ENCODE results near the gene TSPAN5.
"Not testable (repeated sequence)": the region's sequence is repeated elsewhere in the genome, so short reads cannot be mapped to it uniquely, and the experiment has no call there.

TSPAN5 gene

GRCh38 chr4:98658287-98659105 lies at the start of gene TSPAN5:
Gene TSPAN5, minus strand, starts transcription at chr4:98658611.
- in situ Hi-C loops (cut with HindIII; ENCODE audit: low pct_unique_long_range_greater_than_20kb, low sequenced_read_pairs) = no loop called here

DNA sequence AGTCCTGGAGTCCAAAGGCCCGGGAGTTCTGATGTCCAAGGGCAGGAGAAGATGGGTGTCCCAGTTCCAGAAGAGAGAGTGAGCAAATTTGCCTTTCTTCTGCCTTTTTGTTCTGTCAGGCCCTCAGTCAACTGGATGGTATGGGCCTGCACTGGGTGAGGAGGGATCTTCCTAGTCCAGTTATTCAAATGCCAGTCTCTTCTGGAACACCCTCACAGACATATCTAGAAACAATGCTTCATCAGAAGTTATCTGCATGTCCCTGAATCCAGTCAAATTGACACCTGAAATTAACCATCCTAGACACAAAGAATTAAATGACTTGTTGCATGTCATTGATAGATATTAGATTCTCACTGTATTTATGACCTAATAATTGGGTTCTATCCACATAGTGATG lies 48.5 kb upstream of the TSPAN5 start:
- in situ Hi-C loops (cut with HindIII; ENCODE audit: low pct_unique_long_range_greater_than_20kb, low sequenced_read_pairs) = no loop called here
- no peak for DNase-seq (ENCODE audit: low read depth in 1 of 2, low spot score in 1 of 2)
- TF ChIP-seq JUND (IDR thresholded peaks at IDR 0.05; ENCODE audit: low read depth) = no peak

More at GRCh38 chr4:98658287-98659105, at the start of gene TSPAN5:
- no peak for TF ChIP-seq JUND (IDR thresholded peaks at IDR 0.05; ENCODE audit: low read depth)
- DNase-seq (ENCODE audit: low read depth in 1 of 2, low spot score in 1 of 2) = peak; percentile 69 to 78

DNA sequence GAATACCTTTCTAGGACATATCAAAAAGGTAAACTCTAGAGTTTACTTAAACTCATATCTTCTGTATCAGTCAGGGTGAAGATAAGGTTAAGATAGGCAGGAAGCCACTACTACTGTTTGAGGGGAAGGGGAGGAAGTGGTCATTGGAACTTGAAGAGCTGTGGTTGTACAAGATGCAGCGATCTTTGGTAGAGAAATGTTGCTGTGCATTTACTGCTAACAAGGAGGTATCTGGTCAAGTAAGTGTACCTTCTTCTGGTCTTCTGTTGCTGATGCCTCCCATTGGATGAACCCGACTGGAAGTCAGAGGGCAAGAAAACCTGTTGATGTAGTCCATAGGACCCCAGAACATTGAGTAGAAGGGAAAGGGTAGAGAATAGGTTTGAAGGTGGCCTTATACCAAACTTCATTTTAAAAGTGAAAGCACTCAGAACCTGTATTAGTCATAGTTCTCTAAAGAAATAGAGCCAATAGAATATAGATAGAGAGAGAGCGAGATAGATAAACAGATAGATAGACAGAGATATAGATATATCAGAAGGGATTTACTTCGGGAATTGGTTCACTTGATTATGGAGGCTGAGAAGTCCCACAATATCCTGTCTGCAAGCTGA lies 47.9 kb upstream of the TSPAN5 start:
- no peak for TF ChIP-seq JUND (IDR thresholded peaks at IDR 0.05; ENCODE audit: low read depth)
- in situ Hi-C loops (cut with HindIII; ENCODE audit: low pct_unique_long_range_greater_than_20kb, low sequenced_read_pairs) = no loop called here
- DNase-seq (ENCODE audit: low read depth in 1 of 2, low spot score in 1 of 2) = no peak

- DNase-seq (ENCODE audit: low read depth in 1 of 2, low spot score in 1 of 2); in situ Hi-C loops (cut with HindIII; ENCODE audit: low pct_unique_long_range_greater_than_20kb, low sequenced_read_pairs): not testable (repeated sequence)
Measured at GRCh38 chr4:98705586-98705985, 47.2 kb upstream of the TSPAN5 start.

GRCh38 chr4:98700656-98701055 lies 42.2 kb upstream of the TSPAN5 start:
- in situ Hi-C loops (cut with HindIII; ENCODE audit: low pct_unique_long_range_greater_than_20kb, low sequenced_read_pairs) = no loop called here
- TF ChIP-seq JUND (IDR thresholded peaks at IDR 0.05; ENCODE audit: low read depth) = no peak

DNA sequence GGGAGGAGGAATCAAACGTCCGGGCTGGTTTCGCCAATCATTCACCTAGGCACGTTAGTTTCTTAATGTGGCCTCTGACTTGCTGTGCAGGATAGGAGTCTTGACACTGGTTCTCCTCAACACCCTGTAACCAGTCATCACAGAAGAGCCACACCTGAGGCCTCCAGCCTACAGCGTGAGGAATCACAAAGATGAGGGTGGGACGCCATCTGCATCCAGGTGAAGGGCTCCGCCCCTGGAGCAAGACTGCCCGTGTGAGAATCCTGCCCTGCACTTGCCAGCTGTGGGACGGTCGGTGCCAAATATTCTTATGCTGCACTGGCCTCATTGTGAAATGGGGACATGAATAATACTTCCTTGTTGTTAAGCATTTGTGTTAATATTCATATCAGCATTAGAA lies 35.7 kb upstream of the TSPAN5 start:
- no peak for TF ChIP-seq JUND (IDR thresholded peaks at IDR 0.05; ENCODE audit: low read depth)
- no peak for DNase-seq (ENCODE audit: low read depth in 1 of 2, low spot score in 1 of 2)
- in situ Hi-C loops (cut with HindIII; ENCODE audit: low pct_unique_long_range_greater_than_20kb, low sequenced_read_pairs) = no loop called here

More at GRCh38 chr4:98700656-98701055, 42.2 kb upstream of the TSPAN5 start:
- DNase-seq (ENCODE audit: low read depth in 1 of 2, low spot score in 1 of 2) = no peak

DNA sequence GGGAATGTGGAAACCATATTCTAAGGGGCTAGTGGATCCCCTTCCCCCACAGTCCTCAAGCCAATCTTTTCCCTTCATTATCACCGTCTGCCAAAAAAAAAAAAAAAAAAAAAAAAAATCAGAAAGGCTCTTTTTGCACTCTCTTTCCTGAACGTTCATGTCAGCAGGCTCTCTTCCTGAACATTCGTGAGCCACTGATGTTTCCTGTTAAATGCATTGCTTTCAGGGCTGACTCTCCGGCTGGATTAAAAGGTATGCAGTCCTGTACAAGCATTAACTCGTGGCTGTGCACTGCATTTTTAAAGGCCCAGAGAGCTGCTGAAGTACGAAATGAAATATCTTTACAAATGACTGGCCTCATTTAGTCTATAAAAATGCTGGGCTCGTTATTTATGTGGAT lies 34.0 kb upstream of the TSPAN5 start:
- no peak for DNase-seq (ENCODE audit: low read depth in 1 of 2, low spot score in 1 of 2)
- no peak for TF ChIP-seq JUND (IDR thresholded peaks at IDR 0.05; ENCODE audit: low read depth)
- in situ Hi-C loops (cut with HindIII; ENCODE audit: low pct_unique_long_range_greater_than_20kb, low sequenced_read_pairs) = no loop called here

GRCh38 chr4:98691588-98691987 lies 33.2 kb upstream of the TSPAN5 start:
- TF ChIP-seq JUND (IDR thresholded peaks at IDR 0.05; ENCODE audit: low read depth) = no peak
- in situ Hi-C loops (cut with HindIII; ENCODE audit: low pct_unique_long_range_greater_than_20kb, low sequenced_read_pairs) = no loop called here
- no peak for DNase-seq (ENCODE audit: low read depth in 1 of 2, low spot score in 1 of 2)

DNA sequence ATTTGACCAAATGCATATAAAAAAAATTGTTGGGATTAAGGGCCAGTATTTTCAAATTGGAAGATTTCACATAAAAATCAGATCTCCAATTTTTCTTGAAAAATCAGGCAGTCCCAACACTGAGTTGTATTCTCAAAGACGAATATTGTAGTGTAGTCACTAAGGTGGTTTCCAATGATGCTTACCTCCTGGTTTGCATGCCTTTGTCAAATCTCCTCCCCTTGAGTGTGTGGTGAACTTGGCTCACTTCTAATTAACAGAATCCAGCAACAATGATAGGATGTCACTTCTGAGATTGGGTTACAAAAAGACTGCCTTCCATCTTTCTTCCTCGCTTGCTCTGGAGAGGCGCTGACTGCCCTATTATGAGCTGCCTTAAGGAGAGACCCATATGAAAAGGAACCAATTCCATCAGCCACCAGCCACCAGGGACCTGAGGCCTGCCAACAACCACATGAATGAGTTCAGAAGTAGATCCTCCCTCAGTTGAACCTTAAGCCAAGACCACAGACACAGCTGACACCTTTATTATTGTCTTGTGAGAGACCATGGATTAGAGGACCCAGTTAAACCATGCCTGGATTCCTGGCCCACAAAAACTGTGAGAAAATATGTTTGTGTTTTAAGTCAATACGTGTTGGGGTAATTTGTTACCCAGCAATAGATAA lies 31.2 kb upstream of the TSPAN5 start:
- in situ Hi-C loops (cut with HindIII; ENCODE audit: low pct_unique_long_range_greater_than_20kb, low sequenced_read_pairs) = no loop called here
- DNase-seq (ENCODE audit: low read depth in 1 of 2, low spot score in 1 of 2) = no peak
- no peak for TF ChIP-seq JUND (IDR thresholded peaks at IDR 0.05; ENCODE audit: low read depth)

DNA sequence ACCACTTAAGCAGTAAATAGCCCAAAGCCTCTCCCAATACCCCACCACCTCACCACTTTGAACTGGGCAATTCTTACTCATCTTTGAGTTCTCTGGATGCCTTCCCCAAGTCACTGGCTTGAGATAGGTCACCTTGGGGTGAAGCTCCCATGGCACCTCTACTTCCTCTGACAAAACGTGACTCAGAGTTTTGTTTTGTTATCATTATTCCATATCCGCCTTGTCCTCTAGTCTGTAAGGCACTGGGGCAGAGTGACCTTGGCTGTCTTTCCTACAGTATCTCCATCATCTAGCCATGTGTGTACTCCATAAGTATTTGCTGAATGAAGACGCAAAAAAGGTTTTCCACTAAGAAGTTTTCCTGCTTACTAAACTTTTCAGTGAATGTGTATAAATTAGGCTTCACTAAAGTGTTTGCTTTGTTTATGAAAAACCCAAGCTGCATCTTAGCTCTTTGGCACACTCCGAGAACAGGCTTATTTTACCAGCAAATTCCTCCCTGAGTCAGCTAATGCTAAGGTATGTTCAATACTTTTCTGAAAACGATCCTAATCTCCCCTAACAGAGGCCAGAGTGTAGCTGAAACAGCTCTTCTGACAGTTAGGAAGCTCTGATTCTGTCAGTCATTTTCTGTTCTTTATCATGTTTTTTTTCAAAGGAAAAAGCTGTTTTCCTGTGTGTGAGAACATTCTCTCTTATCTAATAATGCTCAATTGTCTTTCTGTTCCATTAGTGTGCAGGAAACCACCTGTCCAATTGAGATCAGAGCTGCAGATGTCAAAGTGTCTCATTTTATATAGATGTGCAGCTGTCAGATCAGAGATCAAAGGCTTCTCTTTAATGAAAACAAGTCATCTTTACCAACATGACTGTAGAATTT lies 30.2 kb upstream of the TSPAN5 start:
- peak in 1 of 2 experiments; percentile 47 for DNase-seq (ENCODE audit: low read depth in 1 of 2, low spot score in 1 of 2)
- TF ChIP-seq JUND (IDR thresholded peaks at IDR 0.05; ENCODE audit: low read depth) = no peak
- in situ Hi-C loops (cut with HindIII; ENCODE audit: low pct_unique_long_range_greater_than_20kb, low sequenced_read_pairs) = no loop called here

GRCh38 chr4:98687876-98688275 lies 29.5 kb upstream of the TSPAN5 start:
- no peak for TF ChIP-seq JUND (IDR thresholded peaks at IDR 0.05; ENCODE audit: low read depth)
- in situ Hi-C loops (cut with HindIII; ENCODE audit: low pct_unique_long_range_greater_than_20kb, low sequenced_read_pairs) = no loop called here
- DNase-seq (ENCODE audit: low read depth in 1 of 2, low spot score in 1 of 2) = no peak

- in situ Hi-C loops (cut with HindIII; ENCODE audit: low pct_unique_long_range_greater_than_20kb, low sequenced_read_pairs) = no loop called here
- no peak for TF ChIP-seq JUND (IDR thresholded peaks at IDR 0.05; ENCODE audit: low read depth)
- no peak for DNase-seq (ENCODE audit: low read depth in 1 of 2, low spot score in 1 of 2)
Measured at GRCh38 chr4:98686847-98687246, 28.4 kb upstream of the TSPAN5 start.

All from T47D (cell line).